CD8-positive, alpha-beta memory T cell (primary cell): Measurements from ENCODE around the gene CLPSL2. TPM values are rescaled to one million over a fixed set of nuclear protein-coding genes. Genes with fewer than 3 reads are reported as not detected.
A peak's percentile ranks its signal among the peaks of the same experiment; 100 is the strongest.

Source experiments
- CTCF ChIA-PET: fragments of 350-600 bp; sonication (Branson Sonifier 250); formaldehyde crosslinking; loops from one replicate; lab custom pipeline; 2021; ENCODE audit warnings: antibody characterized with exemption; lab: Charles Lee
- POLR2A ChIA-PET: fragments of 350-600 bp; sonication (Branson Sonifier 250); formaldehyde crosslinking; loops from one replicate; lab custom pipeline; 2021; ENCODE audit warnings: antibody characterized with exemption; lab: Charles Lee
- DNase-seq, 5 donors: peaks; one replicate each; pipeline versions ENCODE4 v3.0.0 to v3.0.0-alpha.2; 2020 to 2022; ENCODE audit warnings: mixed read lengths in 1 of 5
- H3K27ac ChIP-seq: one replicate; pipeline ENCODE4 v1.7.0; 2013; ENCODE audit warnings: low read depth, mild to moderate bottlenecking, low read length, moderate library complexity
- H3K27me3 ChIP-seq: 2 replicates; pipeline ENCODE4 v1.7.0; 2013; ENCODE audit warnings: low read length, mild to moderate bottlenecking; ENCODE audit not compliant: insufficient read depth, poor library complexity, severe bottlenecking
- H3K36me3 ChIP-seq: 2 replicates; pipeline ENCODE4 v1.7.0; 2013; ENCODE audit warnings: mild to moderate bottlenecking, low read length, moderate library complexity; ENCODE audit not compliant: insufficient read depth
- H3K4me1 ChIP-seq: 2 replicates; pipeline ENCODE4 v1.7.0; 2013; ENCODE audit warnings: mild to moderate bottlenecking, low read length, moderate library complexity; ENCODE audit not compliant: insufficient read depth
- H3K4me3 ChIP-seq: 2 replicates; pipeline ENCODE4 v1.7.0; 2013; ENCODE audit warnings: mild to moderate bottlenecking, low read length
- H3K9me3 ChIP-seq: 2 replicates; pipeline ENCODE4 v1.7.0; 2013; ENCODE audit warnings: mild to moderate bottlenecking, low read length
- H3K27ac Mint-ChIP-seq, 8 donors: one replicate each; pipeline ENCODE4 v1.8.0; 2020 to 2021; ENCODE audit warnings: mixed read lengths in 8 of 8, mild to moderate bottlenecking in 6 of 8, inconsistent platforms in 3 of 8, moderate library complexity in 3 of 8
- H3K27me3 Mint-ChIP-seq, 2 donors: one replicate each; pipeline ENCODE4 v1.8.0; 2020 to 2021; ENCODE audit warnings: mixed read lengths in 2 of 2, mild to moderate bottlenecking in 1 of 2, moderate library complexity in 1 of 2
- H3K36me3 Mint-ChIP-seq, 3 donors: one replicate each; pipeline ENCODE4 v1.8.0; 2020 to 2021; ENCODE audit warnings: mixed read lengths in 3 of 3, inconsistent platforms in 1 of 3, mild to moderate bottlenecking in 1 of 3
- H3K4me1 Mint-ChIP-seq, 3 donors: one replicate each; pipeline ENCODE4 v1.8.0; 2020 to 2021; ENCODE audit warnings: mixed read lengths in 3 of 3, inconsistent platforms in 1 of 3, mild to moderate bottlenecking in 1 of 3
- H3K4me3 Mint-ChIP-seq, 7 donors: one replicate each; pipeline ENCODE4 v1.8.0; 2020 to 2021; ENCODE audit warnings: mixed read lengths in 7 of 7, mild to moderate bottlenecking in 6 of 7, moderate library complexity in 4 of 7, inconsistent platforms in 2 of 7
- H3K9me3 Mint-ChIP-seq, 5 donors: one replicate each; pipeline ENCODE4 v1.8.0; 2020 to 2022; ENCODE audit warnings: mixed read lengths in 5 of 5, mild to moderate bottlenecking in 3 of 5, moderate library complexity in 2 of 5, inconsistent platforms in 1 of 5
- polyA plus RNA-seq: library from polyadenylated mRNA; unstranded; fragments of 300-500 nt; fragmentation: Illumina TruSeq; gene quantifications from one replicate; pipeline ENCODE4 v1.2.3, GENCODE V29; 2021
- total RNA-seq, 2 experiments: library from RNA; stranded (reverse); gene quantifications; one replicate each; pipeline ENCODE4 v1.2.3, GENCODE V29; 2021

The CLPSL2 gene
- total and polyA plus RNA-seq, 3 experiments from 2014 or later: not detected

DNA sequence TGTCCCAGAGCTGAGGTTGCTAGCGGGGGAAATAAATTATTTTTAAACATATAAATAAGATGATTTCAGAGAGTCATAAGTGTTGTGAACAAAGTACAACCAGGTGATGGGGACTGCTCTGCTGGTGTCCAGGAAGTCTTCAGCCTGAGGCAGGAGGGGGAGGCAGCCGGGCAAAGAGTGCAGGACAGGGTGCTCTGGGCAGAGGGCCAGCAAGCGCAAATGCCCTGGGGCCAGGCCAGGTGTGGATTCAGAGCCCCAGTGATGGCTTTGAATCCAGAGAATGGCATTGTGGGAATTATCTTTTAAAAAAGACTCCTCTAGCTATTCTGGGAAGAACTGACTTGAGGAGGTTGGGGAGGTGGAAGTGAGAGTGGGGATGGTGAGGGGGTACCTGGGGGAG, 6.0 kb downstream of the CLPSL2 start:
- Mint-ChIP-seq H3K4me1 (peaks cover 3 to 4% (median 4%) of the 10 kb centered on the region in 3 donors), H3K27me3 (peaks cover 28 to 62% of the 10 kb centered on the region in 2 donors), H3K27ac (no peak overlapping the region), H3K4me3 (no peak overlapping the region), H3K9me3 (no peaks in the 10 kb centered on the region), H3K36me3 (peaks cover 0 to 3% (median 2%) of the 10 kb centered on the region in 3 donors)
- ChIA-PET POLR2A (no interaction called here), CTCF (no interaction called here)
- no peaks in the 10 kb centered on the region for H3K4me1 ChIP-seq
- no peak for DNase-seq
- no peak overlapping the region for H3K4me3 ChIP-seq
- no peak overlapping the region for H3K27ac ChIP-seq
- no peaks in the 10 kb centered on the region for H3K36me3 ChIP-seq
- H3K9me3 ChIP-seq: no peaks in the 10 kb centered on the region
- H3K27me3 ChIP-seq: peaks cover 12% of the 10 kb centered on the region

DNA sequence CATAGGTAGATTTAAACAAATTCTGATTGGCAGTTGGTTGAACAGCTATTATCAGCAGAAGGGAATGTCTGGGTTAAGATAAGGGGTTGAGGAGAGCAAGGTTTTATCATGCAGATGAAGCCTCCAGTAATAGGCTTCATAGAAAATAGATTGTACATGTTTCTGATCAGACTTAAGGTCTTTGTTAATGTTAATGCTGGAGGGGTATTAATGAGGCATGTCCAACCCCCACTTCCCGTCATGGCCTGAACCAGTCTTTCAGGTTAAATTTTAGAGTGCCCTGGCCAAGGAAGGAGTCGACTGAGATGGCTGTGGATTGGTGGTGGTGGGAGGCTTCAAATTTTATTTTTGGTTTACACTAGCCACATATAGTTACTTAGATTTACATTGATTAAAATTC, 7.8 kb downstream of the CLPSL2 start:
- Histone ChIP-seq H3K36me3 (no peaks in the 10 kb centered on the region), H3K4me3 (no peak overlapping the region), H3K4me1 (no peaks in the 10 kb centered on the region), H3K27ac (no peak overlapping the region), H3K27me3 (peaks cover 18% of the 10 kb centered on the region), H3K9me3 (no peaks in the 10 kb centered on the region)
- Mint-ChIP-seq H3K36me3 (no peaks in the 10 kb centered on the region), H3K4me1 (no peaks in the 10 kb centered on the region), H3K4me3 (no peak overlapping the region), H3K27ac (no peak overlapping the region), H3K27me3 (peaks cover 30 to 67% of the 10 kb centered on the region in 2 donors), H3K9me3 (no peaks in the 10 kb centered on the region)
- ChIA-PET POLR2A (no interaction called here), CTCF (no interaction called here)
- no peak for DNase-seq

DNA sequence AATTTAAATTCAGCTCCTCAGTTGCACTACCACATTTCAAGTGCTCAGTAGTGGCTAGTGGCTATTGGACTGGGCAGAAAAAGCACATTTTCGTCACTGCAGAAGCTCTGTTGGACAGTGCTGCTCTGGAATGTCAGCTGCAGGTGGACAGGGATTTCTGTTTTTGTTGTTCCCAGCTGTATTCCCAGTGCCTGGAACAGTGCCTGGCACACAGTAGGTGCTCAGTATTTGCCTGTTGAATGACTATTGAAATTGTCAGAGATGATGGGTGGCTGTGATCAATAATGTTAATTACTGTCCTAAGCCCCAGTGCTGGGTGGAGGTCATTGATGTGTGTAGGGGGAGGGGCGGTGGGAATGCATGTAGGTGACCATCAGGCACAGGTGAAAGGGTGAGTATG, 9.9 kb downstream of the CLPSL2 start:
- H3K4me1 Mint-ChIP-seq: no peaks in the 10 kb centered on the region
- no peaks in the 10 kb centered on the region for H3K9me3 Mint-ChIP-seq
- POLR2A ChIA-PET: no interaction called here
- Histone ChIP-seq H3K36me3 (no peaks in the 10 kb centered on the region), H3K4me3 (no peak overlapping the region), H3K27me3 (peaks cover 18% of the 10 kb centered on the region), H3K27ac (no peak overlapping the region), H3K9me3 (no peaks in the 10 kb centered on the region), H3K4me1 (no peaks in the 10 kb centered on the region)
- peaks cover 31 to 64% of the 10 kb centered on the region in 2 donors for H3K27me3 Mint-ChIP-seq
- peaks cover 0 to 2% (median 0%) of the 10 kb centered on the region in 3 donors for H3K36me3 Mint-ChIP-seq
- peak overlapping the region in 1 of 8 donors; percentile 24 for H3K27ac Mint-ChIP-seq
- no peak overlapping the region for H3K4me3 Mint-ChIP-seq
- no peak for DNase-seq
- CTCF ChIA-PET: no interaction called here

DNA sequence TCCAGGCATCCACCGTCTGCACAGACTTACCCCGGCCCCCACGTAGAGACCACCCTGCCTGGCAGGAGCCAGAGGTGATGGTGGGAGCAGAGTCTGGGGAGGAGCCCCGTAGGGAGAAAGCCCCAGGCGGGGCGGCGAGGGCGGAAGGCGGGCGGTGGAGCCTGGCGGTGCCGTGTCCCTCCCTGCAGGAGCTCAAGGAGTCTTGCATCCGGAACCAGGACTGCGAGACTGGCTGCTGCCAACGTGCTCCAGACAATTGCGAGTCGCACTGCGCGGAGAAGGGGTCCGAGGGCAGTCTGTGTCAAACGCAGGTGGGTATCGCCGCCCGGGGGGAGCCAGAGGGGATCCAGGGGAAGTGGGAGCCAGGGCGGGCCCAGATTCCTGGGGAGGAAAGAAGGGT, 10.4 kb downstream of the CLPSL2 start:
- no peaks in the 10 kb centered on the region for H3K4me1 Mint-ChIP-seq
- H3K4me1 ChIP-seq: no peaks in the 10 kb centered on the region
- CTCF ChIA-PET: no interaction called here
- H3K27ac Mint-ChIP-seq: no peak overlapping the region
- no peaks in the 10 kb centered on the region for H3K36me3 ChIP-seq
- no peaks in the 10 kb centered on the region for H3K9me3 Mint-ChIP-seq
- no peaks in the 10 kb centered on the region for H3K9me3 ChIP-seq
- no peak overlapping the region for H3K4me3 Mint-ChIP-seq
- POLR2A ChIA-PET: no interaction called here
- peaks cover 29 to 61% of the 10 kb centered on the region in 2 donors for H3K27me3 Mint-ChIP-seq
- H3K36me3 Mint-ChIP-seq: peaks cover 0 to 2% (median 0%) of the 10 kb centered on the region in 3 donors
- DNase-seq: no peak
- H3K4me3 ChIP-seq: no peak overlapping the region
- H3K27me3 ChIP-seq: peaks cover 18% of the 10 kb centered on the region
- no peak overlapping the region for H3K27ac ChIP-seq

DNA sequence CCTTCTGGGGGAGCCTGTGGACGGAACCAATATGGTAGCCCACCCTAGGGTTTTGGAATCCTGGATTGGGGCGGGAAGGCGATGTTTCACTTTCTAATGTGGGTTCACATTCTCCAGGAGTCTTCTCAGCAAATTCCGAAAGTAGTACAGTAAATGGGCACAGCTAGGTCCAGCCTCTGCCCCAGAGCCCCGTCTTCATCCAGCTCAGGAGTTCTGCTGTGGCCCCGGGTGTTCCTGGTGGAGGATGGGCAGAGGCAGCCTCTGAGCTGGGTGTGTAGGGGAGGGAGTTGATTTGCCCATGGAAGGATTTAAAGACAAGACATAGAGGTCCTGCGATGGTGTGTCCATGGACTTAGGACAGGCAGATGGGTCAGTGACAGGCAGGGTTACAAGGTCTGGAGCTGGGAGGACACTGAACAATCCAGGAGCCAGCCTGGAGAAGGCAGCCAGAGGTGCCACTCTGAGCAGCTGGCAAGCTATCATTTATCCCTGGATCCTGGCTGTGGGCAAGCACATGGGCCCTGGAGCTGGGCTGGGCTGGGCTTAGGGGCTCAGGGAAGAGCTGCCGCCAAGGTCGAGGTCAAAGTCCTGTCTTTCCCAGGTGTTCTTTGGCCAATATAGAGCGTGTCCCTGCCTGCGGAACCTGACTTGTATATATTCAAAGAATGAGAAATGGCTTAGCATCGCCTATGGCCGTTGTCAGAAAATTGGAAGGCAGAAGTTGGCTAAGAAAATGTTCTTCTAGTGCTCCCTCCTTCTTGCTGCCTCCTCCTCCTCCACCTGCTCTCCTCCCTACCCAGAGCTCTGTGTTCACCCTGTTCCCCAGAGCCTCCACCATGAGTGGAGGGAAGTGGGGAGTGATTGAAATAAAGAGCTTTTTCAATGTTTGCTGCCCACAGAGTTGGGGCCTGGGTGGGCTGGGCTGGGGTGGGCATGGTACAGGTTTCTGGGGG, 11.1 kb downstream of the CLPSL2 start:
- Histone ChIP-seq H3K27me3 (peaks cover 18% of the 10 kb centered on the region), H3K9me3 (no peaks in the 10 kb centered on the region), H3K27ac (no peak overlapping the region), H3K4me1 (no peaks in the 10 kb centered on the region), H3K36me3 (no peaks in the 10 kb centered on the region), H3K4me3 (no peak overlapping the region)
- CTCF ChIA-PET: no interaction called here
- no peaks in the 10 kb centered on the region for H3K9me3 Mint-ChIP-seq
- no peaks in the 10 kb centered on the region for H3K4me1 Mint-ChIP-seq
- H3K27me3 Mint-ChIP-seq: peaks cover 27 to 62% of the 10 kb centered on the region in 2 donors
- H3K36me3 Mint-ChIP-seq: peaks cover 0 to 2% (median 0%) of the 10 kb centered on the region in 3 donors
- no peak for DNase-seq
- H3K4me3 Mint-ChIP-seq: no peak overlapping the region
- no peak overlapping the region for H3K27ac Mint-ChIP-seq
- POLR2A ChIA-PET: no interaction called here

DNA sequence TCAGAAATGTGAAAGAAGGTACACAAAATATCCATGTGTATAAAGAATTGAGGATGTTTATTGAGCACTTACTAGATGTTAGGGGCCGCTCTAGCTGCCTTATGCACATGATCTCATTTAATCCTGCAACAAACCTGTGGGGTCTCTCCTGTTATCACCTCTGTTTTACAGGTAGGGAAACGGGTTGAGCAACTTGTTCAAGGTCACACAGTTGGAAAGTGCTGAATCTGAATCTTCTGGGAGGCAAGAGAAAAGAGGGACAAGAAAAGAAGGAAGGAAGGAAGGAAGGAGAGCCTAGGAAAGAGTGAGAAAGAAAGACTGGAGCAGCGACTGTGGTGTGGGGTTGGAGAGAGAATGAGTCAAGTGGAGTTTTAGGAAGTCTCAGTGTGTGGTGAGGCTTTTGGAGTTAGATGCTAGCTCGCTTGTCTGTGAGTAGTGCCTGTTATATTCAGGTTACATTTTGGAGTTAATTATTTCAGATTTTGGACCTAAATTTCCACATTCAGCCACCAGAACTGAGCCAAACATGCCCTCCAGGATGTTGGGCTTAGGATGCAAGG, 12.1 kb downstream of the CLPSL2 start:
- Histone ChIP-seq H3K36me3 (no peaks in the 10 kb centered on the region), H3K4me1 (no peaks in the 10 kb centered on the region), H3K4me3 (no peak overlapping the region), H3K27ac (no peak overlapping the region), H3K27me3 (peaks cover 18% of the 10 kb centered on the region), H3K9me3 (no peaks in the 10 kb centered on the region)
- ChIA-PET POLR2A (no interaction called here), CTCF (no interaction called here)
- no peak overlapping the region for H3K27ac Mint-ChIP-seq
- H3K9me3 Mint-ChIP-seq: no peaks in the 10 kb centered on the region
- H3K36me3 Mint-ChIP-seq: peaks cover 0 to 2% (median 0%) of the 10 kb centered on the region in 3 donors
- no peaks in the 10 kb centered on the region for H3K4me1 Mint-ChIP-seq
- no peak for DNase-seq
- H3K27me3 Mint-ChIP-seq: peaks cover 29 to 63% of the 10 kb centered on the region in 2 donors
- no peak overlapping the region for H3K4me3 Mint-ChIP-seq

DNA sequence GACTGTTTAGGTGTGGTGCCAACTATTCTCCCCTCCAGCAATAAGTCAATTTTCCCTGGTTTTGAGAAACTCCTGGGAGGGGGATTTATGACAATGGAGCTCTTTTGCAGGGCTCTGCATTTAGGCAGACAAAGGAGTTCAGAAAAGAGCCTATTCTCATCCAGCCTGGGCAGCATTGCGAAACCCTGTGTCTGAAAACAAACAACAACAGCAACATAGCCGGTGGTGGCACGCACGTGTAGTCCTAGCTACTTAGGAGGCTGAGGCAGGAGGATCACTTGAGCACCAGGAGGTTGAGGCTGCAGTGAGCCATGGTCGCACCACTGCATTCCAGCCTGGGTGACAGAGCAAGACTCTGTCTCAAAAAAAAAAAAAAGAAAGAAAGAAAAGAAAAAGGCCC, 14.3 kb downstream of the CLPSL2 start:
- DNase-seq: no peak
- ChIA-PET CTCF (no interaction called here), POLR2A (no interaction called here)
- peaks cover 22 to 49% of the 10 kb centered on the region in 2 donors for H3K27me3 Mint-ChIP-seq
- H3K27ac Mint-ChIP-seq: no peak overlapping the region
- Histone ChIP-seq H3K4me3 (no peak overlapping the region), H3K9me3 (no peaks in the 10 kb centered on the region), H3K27ac (no peak overlapping the region), H3K36me3 (no peaks in the 10 kb centered on the region), H3K27me3 (peaks cover 23% of the 10 kb centered on the region), H3K4me1 (no peaks in the 10 kb centered on the region)
- H3K4me3 Mint-ChIP-seq: no peak overlapping the region
- H3K4me1 Mint-ChIP-seq: no peaks in the 10 kb centered on the region
- H3K9me3 Mint-ChIP-seq: no peaks in the 10 kb centered on the region
- H3K36me3 Mint-ChIP-seq: peaks cover 0 to 2% (median 0%) of the 10 kb centered on the region in 3 donors
